Measurements from ENCODE around the gene MYH10.

MYH10 gene

DNA sequence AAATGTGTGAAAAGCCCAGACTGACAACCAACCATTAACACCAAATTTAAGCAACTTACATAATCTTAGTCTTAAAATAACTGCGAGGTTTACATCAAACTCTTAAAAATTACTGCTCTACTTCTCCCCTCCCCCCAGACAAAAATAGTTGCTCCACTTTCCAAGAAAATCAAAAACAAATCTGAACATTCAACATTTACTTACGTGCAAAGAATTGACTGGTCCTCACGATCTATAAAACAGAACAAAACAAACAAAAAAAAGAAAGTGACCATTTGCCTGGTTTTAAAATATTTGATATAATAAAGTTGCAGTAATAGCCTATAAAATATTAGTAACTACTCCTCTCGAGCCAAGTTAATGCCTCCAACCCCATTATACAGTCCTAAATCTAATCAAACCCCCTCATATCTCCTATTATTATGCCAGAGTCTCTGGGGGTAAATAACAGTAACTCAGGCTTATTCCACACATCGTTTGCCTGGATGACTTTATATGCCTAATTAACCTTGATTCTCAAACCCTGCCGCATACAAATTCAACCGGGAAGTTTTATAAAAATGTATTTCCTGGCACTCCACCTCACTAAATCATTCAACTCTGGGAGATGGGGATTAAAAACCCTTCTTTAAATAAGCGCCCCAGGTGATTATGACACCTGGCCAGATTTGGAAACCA is 41.5 kb downstream of the MYH10 start:
- H3K27ac ChIP-seq: peak overlapping the region; percentile 72
- TF ChIP-seq, protein P1, sequence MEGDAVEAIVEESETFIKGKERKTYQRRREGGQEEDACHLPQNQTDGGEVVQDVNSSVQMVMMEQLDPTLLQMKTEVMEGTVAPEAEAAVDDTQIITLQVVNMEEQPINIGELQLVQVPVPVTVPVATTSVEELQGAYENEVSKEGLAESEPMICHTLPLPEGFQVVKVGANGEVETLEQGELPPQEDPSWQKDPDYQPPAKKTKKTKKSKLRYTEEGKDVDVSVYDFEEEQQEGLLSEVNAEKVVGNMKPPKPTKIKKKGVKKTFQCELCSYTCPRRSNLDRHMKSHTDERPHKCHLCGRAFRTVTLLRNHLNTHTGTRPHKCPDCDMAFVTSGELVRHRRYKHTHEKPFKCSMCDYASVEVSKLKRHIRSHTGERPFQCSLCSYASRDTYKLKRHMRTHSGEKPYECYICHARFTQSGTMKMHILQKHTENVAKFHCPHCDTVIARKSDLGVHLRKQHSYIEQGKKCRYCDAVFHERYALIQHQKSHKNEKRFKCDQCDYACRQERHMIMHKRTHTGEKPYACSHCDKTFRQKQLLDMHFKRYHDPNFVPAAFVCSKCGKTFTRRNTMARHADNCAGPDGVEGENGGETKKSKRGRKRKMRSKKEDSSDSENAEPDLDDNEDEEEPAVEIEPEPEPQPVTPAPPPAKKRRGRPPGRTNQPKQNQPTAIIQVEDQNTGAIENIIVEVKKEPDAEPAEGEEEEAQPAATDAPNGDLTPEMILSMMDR (conservative IDR thresholded peaks at IDR 0.05): no peak

DNA sequence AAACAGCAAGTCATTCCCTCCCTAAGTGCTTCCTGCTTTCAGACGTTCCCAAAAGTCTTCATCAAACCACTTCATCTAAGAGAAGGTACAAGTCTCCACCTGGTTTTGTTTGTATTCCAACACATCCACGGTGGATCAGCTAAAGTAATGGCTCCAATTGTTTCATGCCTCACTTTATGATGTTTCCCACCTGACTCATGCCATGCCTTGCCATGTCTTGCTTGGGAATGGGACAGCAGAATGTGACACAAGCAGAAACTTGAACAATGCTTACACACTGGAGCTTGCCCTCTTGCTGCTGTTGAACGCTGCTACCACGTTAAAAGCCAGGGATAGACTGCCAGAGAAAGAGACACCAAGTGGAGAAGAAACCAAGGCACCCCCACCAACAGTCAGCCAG is 43.8 kb downstream of the MYH10 start:
- TF ChIP-seq, protein P1 (conservative IDR thresholded peaks at IDR 0.05): no peak
- H3K27ac ChIP-seq: no peak overlapping the region

DNA sequence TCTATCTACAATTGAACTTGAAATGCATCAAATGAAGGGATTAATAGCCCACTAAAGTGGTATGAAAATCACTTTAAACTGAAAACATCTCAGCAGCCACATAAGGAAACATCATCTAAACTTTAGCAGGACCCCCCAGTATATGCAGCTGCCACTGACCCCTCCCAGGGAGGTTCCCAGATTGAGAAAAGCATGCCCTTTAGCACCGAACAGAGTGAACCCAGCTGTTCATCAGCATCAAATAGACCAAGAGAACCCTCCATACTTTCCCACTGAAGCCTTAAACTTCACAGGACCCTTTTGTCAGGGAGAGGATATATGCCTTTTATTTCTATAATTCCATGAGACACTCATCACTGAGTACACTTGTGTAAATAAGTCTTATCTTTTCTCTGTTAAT is 44.6 kb downstream of the MYH10 start:
- TF ChIP-seq, protein P1 (conservative IDR thresholded peaks at IDR 0.05): no peak
- no peak overlapping the region for H3K27ac ChIP-seq

DNA sequence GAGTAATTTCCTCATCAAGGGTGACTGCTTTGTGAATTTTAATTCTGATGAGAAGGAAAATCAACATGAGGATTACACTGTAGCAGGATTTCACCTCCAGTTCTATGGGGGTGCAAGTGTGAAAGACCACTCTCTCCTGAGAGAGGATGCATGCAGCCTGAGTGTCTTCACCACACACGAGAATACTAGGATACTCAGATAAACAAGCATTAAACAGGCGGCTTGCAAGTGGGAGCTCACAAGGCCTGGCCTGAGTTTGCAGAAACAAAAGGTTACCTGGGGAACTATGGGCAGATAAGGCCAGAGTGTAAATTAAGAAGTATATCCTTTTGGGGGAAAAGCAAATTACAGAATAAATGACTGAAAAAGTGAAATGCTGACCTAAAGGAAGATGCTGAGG is 46.6 kb downstream of the MYH10 start:
- TF ChIP-seq, protein P1 (conservative IDR thresholded peaks at IDR 0.05): no peak
- H3K27ac ChIP-seq: no peak overlapping the region

DNA sequence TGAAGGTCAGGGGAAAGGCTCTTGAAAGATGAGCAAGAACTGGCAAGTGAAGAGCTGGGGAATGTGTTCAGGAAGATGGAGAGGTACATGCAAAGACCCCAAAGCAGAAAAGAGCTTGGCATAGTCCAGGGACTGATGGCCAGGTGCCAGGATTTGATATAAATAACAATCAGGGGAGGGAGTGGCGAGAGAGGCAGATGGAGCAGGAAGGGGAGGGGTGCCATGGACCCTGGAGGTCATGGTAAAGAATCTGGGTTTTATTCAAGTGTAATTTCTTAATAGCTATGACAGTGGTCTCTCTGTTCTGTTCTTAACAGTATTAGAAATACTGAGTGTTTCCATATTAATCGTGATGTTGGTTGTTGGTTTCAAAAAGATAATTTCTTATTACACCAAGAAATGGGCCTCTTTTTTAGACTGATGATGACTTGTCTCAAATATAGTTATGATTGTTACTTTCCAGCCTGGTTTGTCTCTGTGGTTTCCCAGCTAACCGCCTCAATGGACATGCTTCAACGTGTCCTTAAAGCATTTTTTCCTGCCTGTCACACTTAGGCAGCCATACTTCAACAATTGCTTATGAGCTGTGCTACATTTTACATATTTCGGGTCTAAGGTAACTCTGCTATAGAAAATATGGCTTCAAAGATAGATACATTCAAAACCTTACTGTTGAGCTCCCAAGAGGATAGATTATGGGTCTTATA is 49.4 kb downstream of the MYH10 start:
- no peak overlapping the region for H3K27ac ChIP-seq
- TF ChIP-seq, protein P1 (conservative IDR thresholded peaks at IDR 0.05): no peak

DNA sequence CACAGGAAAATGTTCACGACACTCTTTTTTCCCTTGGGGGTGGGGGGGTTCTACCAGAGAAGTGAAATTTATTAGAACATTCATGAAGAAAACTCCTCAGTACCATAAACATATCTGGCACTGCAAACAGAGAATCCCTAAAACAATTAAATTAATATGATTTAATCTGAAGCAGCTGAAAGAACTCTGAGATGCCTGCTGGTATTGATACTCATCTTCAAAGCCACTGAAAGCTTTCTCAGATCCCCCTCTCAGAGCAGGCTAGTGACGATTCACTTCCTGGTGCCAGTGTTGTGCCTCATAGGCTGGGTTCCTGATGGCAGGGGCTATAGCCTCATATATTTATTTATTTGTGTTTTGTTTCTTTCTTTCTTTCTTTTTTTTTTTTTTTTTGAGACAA is 52.7 kb downstream of the MYH10 start:
- TF ChIP-seq, protein P1 (conservative IDR thresholded peaks at IDR 0.05): no peak
- no peak overlapping the region for H3K27ac ChIP-seq

DNA sequence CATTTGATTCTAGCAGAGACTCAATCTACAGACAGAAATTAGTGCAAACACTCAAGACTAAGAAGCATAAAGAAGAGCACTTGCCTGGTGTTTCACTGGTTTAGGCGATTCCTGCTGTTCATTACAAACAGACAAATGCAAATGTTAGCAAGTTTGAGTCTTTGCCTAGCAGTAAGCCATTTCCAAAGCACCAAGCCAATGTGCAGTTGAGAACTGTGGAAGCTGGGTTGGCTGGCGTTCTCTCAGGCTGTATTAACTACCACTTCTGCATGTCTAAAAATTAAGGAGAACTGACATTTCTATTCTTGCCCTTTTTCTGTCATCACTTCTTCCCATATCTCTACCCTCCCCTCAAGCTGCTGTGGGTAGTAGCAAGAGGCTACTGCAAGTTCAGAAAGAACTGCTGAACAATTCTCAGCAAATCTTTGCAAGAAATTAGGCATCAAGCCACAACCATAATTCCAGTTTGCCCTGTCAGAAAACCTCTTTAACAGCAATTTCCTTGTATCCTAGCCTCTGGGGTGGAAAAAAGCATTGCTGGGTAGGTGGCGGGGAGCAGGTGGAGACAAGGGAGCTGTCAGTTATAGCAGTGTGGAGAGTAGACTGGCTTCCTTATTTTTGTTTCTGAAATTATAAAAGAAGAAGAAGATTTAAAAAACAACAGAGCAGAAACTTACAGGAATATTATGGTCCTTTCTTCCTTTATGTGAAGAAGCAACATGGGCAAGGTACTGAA is 53.8 kb downstream of the MYH10 start:
- H3K27ac ChIP-seq: peak overlapping the region; percentile 5; the same call in 1 of the 2 replicates
- TF ChIP-seq, protein P1 (conservative IDR thresholded peaks at IDR 0.05): no peak
